ACHN (cell line): ENCODE data around the gene SLC26A8.
A peak's percentile ranks its signal among the peaks of the same experiment; 100 is the strongest.
"Not testable (repeated sequence)": the region's sequence is repeated elsewhere in the genome, so short reads cannot be mapped to it uniquely, and the experiment has no call there.

Experiments
- DNase-seq: peaks from one replicate; pipeline ENCODE4 v3.0.0-alpha.2; 2015
- in situ Hi-C: cut with HindIII; loops from 2 replicates; pipeline ENCODE4 v1.10.0; 2017; ENCODE audit warnings: low sequenced_read_pairs, low pct_ligation_motif_present, low pct_unique_long_range_greater_than_20kb

Gene SLC26A8

DNA sequence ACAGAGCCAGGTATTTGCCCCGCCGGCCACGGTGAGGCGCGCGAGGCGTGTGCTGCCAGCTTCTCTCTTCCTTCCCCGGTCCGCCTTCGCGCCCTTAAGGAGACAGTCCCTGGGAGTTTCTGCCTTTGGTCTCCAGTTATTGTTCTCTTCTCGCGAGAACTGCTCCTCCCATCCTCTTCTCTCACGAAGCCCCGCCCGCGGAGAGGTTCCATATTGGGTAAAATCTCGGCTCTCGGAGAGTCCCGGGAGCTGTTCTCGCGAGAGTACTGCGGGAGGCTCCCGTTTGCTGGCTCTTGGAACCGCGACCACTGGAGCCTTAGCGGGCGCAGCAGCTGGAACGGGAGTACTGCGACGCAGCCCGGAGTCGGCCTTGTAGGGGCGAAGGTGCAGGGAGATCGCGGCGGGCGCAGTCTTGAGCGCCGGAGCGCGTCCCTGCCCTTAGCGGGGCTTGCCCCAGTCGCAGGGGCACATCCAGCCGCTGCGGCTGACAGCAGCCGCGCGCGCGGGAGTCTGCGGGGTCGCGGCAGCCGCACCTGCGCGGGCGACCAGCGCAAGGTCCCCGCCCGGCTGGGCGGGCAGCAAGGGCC lies 3.2 kb upstream of the SLC26A8 start, which contains the start of gene MAPK14:
MAPK14 (plus strand) TSS at position 308 of the 587 bp plus-strand sequence. CDS start 350 bp downstream, outside the sequence.
- in situ Hi-C loops = no loop called here
- peak; percentile 99 for DNase-seq

DNA sequence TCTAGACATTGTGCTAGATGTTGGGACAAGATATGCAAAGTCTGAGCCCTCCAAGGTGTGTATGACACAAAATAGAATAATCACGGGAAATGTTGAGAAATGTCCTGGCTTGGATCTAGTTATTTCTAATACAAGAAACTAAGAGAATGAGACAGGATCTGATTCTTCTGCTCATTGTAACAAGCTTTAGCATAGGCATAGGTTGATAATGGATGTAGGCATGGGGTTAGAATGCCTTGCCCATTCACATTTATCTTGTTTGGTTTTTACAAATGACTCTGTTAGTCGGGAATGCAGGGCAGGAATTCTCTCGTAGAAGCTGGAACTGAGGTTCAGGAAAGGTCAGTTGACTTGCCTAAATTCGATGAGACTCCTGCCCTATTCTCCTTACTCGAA lies 1.5 kb upstream of the SLC26A8 start:
- in situ Hi-C loops = no loop called here
- peak; percentile 3 for DNase-seq

DNA sequence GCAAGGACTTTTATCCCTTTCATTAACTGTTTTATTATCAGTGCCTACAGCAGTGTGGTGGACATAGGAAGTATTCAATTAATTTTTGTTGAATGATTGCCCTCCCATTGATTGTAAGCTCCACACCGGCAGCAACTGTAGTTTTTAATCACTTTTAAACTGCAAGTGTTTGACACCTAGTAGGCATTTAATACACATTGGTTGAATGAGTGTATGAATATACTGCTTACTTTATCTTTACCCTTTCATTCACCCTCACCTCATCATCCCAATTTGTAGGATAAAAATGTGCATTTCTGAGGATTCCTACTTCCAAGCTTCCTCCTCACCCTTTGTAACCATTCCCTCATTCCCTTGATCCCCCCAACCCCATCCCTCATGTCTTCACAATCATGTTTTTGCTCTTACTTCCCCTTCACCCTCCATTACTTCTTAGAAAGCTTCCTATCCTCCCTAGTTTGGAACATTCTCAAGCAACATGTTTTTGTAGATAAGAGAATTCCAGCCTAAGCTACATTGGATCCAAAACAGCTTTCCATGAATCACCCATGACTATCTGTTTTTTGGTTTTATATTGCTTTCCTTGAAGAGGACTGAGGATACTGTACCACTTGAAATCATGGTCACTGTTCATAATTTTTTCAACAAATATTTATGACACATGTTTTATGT lies 955 bp upstream of the SLC26A8 start:
- no peak for DNase-seq
- in situ Hi-C loops = no loop called here

DNA sequence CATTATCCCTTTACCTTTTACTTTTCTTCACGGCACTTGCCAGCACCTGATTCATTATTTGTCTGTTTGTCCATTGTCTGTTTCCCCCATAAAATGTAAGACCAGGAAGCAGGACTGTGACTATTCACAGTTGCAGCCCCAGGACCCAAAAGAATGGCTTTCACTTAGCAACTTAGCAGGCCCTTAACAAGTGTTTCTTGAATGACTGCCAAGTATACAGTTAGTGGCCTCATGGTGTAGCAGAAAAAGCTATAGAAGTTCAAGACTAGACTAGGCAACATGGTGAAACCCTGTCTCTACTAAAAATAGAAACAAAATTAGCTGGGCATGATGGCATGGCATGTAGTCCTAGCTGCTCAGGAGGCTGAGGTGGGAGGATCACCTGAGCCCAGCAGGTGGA lies 4.3 kb downstream of the SLC26A8 start:
- no peak for DNase-seq
- in situ Hi-C loops = no loop called here

DNA sequence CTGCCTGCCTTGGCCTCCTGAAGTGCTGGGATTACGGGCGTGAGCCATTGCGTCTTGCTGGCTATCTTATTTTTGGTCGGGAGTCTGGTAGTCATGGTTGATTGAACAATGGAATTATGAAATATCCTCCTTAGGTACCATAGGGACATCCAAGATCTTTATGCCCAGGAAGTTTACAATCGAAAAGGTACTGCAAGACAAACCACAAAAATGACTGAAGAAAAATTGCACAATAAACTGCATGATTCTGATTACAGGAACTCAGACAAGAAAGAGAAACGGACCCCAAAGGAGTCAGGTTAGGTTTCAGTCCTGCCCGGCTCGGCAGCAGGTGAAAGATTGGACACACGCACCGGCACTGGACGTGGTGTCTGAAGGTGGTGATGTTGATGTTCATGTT lies 5.3 kb downstream of the SLC26A8 start:
- DNase-seq = no peak
- in situ Hi-C loops = no loop called here

DNA sequence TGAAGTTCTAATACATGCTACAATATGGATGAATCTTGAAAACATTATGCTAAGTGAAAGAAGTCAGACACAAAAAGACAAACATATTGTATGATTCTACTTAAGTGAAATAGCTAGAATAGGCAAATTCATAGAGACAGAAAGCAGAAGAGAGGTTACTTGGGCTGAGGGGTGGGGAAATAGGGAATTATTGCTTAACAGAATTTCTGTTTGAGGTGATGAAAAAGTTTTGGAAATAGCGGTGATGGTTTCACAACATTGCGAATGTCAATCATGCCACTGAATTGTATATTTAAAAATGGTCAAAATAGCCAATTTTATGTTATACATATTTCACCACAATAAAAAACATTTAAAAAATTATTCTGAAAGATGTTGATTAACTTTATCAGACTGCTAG lies 6.1 kb downstream of the SLC26A8 start:
- in situ Hi-C loops = no loop called here
- DNase-seq = no peak

DNA sequence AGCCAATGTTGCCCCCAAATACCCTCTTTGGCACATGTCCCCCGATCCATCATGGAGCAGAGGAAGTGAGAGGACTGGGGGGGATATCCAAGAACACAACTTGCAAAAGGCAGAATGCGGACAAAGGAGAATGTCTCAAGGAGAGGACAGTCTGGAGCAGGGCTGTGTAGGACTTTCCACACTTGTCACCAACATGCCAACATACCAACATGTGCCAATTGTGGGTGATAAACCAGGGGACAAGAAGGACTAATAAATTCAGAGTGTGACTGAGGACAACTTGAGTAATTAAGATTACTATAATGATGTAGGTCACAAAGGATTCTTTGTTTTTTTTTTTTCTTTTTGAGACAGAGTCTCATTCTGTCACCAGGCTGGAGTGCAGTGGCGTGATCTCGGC lies 8.8 kb downstream of the SLC26A8 start:
- no peak for DNase-seq
- in situ Hi-C loops = no loop called here

DNA sequence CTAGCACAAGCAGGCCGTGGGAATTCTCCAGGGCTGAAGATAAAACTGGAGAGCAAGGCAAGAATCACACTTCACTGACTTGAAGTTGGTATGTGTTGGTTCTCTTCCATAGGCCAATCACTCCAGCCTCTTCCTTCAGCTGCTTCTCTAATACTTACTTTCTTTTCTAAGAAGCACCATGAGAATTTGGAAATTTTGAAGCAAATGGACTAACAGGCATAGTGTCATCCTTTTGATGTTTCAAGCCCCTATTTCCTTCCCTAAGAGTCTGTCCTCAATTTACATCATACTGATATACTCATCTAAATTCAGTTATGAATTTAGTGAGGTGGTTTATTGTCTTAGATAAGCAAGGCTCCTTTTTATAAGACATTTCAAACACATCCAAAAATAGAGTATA lies 24.0 kb downstream of the SLC26A8 start:
- in situ Hi-C loops = no loop called here
- no peak for DNase-seq

DNA sequence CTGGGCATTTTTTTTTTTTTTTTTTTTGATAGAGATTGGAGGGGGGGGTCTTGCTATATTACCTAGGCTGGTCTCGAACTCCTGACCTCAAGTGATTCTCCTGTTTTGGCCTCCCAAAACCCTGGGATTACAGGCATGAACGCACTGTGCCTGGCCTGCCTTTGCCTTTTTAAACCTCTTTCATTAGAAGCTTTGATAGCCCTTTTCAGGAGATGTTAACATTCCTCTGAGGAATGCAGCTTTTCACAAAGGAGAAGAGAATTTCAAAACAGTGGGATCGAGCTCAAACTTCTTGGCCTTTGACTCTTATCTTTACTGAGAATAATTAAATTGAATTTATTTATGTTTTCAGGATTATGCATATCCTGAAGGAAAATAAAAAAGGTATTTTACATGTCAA lies 31.3 kb downstream of the SLC26A8 start:
- in situ Hi-C loops = no loop called here
- no peak for DNase-seq

DNA sequence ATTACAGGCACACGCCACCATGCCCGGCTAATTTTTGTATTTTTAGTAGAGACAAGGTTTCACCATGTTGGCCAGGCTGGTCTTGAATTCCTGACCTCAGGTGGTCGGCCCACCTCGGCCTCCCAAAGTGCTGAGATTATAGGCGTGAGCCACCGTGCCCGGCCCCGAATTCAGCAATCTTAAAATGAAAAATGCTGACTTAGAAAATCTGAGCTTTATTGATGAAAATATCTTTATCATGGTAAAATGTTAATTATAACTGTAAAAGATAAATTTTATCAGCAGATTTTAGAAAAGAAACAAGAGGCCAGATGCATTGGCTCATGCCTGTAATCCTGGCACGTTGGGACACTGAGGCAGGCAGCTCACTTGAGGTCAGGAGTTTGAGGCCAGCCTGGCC lies 36.4 kb downstream of the SLC26A8 start:
- DNase-seq, in situ Hi-C loops: not testable (repeated sequence)

DNA sequence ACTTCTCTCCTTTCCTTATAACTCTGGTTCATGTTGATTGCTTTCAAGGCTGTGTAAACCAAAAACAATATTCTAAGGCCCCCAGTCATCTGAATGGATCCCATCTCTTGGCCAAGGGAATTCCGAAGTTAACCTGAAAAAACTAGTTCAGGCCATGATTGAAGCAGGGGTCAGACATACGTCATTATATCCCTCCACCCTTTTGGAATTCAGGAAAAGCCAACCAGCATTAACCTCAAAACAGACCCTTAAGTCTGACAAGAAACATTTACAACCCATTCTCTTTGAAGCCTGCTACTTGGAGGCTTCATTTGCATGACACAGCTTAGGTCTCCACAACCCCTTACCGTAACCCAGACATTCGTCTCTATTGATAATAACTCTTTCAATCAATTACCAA lies 39.7 kb downstream of the SLC26A8 start:
- DNase-seq = no peak
- in situ Hi-C loops = no loop called here

DNA sequence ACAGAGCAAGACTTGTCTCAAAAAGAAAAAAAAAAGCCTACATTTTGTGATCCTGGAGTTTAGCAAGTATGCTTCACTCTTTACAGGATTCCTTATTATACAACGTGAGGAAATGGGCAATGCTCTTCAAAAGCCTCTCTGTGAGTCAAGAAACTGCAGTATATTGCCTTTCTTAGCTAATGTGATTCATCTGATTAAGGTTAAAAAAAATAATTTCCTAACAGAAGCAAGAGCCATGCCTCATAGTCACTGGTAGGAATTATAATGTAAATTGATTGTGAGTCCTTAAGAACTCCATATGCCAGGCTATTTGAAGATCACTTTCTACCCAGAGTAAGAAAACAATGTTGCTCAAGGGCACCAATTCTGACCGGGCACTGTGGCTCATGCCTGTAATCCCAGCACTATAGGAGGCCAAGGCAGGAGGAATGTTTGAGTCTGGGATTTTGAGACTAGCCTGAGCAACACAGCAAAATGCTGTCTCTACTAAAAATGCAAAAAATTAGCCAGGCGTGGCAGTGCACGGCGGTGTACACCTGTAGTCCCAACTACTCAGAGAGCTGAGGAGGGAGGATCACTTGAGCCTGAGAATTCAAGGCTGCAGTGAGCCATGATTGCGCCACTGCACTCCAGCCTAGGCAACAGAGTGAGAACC lies 43.3 kb downstream of the SLC26A8 start:
- DNase-seq = no peak
- in situ Hi-C loops = no loop called here

DNA sequence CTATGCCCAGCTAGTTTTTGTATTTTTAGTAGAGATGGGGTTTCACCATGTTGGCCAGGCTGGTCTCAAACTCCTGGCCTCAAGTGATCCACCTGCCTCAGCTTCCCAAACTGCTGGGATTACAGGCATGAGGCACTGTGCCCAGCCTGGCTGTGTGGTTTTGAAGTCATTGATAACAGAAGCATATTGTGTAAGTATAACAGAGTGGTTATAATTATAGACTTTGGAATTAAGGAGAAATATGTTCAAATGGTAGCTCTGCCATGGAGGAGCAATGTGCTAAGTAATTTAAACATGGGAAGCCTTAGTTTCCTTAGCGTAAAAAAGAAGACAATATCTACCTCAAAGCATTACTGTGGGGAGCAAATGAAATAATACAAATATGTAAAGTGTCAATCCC lies 44.3 kb downstream of the SLC26A8 start:
- in situ Hi-C loops, DNase-seq: not testable (repeated sequence)

DNA sequence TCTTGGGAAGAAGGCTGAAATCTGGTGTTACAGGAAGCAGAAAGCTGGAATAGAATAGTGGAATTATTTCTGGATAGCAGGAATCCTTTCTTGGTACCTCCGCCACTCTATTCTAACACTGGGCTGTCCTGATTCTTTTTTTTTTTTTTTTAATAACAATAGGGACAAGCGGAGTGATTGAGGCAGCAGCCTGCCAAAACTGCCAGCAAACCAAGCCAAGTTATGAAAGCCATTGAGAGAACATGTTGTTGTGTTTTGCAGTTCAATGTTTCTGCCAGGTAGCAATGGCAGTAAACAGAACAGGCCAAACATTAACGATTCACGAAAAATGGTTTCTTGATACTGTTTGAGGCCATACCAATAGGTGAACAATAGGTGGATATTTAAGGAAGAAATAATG lies 47.1 kb downstream of the SLC26A8 start:
- no peak for DNase-seq
- in situ Hi-C loops = no loop called here

DNA sequence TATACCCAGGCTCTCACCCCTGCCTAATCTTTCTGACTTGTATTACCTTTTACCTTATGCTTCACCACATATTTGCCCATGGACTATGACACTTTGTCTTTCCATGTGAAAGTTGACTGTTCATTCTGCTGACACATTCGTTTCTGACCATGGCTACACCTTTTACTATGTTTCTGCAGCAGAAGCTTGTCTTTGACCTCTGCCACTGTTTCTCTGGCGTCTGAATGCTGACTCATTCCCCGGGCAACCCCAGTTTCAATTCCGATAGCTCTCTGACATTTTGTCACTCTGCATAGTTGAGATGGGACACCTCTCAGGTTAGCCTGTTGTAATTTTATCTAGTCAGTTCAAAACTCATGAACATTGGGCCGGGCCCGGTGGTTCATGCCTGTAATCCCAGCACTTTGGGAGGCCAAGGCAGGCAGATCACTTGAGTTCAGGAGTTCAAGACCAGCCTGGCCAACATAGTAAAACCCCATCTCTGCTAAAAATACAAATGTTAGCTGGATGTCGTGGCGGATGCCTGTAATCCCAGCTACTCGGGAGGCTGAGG lies 50.7 kb downstream of the SLC26A8 start:
- in situ Hi-C loops = no loop called here

DNA sequence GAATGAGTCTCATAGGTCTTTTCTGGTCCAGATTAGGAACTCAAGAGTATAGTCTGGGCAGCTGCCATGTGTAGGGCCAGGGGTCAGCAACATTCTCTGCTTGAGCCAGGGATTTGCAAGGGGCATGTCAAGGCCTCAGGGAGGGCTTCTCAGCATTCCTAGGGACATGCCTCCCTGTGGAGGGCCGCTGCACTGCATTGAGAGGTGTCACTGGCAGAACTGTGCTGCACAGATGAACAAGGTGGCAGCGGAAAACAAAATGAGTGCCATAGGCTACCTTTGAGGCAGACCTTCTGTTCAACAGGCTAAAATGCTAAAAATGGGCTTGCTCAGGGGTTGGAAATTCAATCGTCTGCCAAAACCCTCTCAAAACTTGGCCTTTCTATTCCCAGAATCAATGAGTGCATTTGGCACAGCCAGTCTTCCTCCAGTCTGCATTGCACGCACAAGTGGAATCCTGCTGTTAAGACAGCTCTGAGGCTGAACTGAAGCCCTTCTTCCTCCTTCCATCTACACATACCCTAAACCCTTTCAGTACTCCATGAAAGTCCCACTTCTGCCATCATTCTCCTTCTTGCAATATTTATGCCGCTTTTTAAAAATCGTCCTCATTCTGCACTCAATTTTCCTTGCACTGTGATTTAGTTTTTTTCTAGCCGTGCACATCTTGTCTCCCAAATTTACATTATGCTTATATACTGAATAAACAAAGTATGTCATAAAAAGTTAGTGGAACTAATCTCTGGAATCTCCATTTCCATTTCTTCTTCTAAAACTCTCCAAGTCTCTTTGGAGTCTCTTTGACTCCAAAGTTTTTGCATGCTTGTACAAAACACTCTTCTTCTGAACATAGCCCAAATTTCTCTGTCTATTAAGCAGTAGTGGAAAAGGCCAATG lies 51.7 kb downstream of the SLC26A8 start:
- DNase-seq = peak; percentile 12
- in situ Hi-C loops = no loop called here

More for the DNA sequence above, 50.7 kb downstream of the SLC26A8 start:
- peak; percentile 9 for DNase-seq

DNA sequence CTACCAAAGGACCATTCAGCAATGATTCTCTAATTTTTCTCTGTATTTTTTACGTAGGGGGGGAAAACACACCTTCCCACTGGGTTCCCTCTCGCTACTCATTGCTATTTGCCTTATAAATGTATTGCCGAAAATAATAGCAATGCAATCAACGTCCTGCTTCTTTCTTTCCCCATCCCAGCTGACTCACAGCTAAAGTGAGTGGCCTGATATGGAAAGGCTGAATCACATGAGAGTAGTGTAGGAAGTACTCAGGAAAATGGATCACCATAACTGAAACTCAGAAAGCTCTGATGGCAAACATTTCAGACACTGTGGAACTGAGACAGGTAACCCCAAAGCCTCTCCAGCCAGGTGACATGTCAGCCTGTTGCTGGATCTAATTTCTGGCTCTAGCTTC lies 54.3 kb downstream of the SLC26A8 start:
- in situ Hi-C loops = no loop called here
- DNase-seq = peak; percentile 51

DNA sequence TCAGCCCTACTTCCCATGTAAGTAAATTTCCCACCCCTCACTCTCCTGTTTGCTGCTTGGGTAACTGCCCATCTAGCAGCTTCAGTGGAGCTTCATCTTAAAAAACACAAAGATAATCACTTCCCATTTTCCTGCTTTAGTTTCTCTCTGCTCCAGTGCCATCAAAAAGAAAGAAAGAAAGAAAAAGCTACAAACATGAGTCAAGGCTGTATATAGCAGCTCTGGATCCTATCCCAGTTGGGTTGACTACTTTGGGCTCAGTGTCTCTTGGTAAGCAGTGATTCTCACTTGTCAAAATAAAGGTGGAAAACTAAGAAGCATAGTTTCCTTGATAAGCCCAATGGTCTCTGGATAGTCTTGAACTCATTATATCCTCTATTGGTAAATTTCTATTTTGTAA lies 54.8 kb downstream of the SLC26A8 start:
- no peak for DNase-seq
- in situ Hi-C loops = no loop called here

DNA sequence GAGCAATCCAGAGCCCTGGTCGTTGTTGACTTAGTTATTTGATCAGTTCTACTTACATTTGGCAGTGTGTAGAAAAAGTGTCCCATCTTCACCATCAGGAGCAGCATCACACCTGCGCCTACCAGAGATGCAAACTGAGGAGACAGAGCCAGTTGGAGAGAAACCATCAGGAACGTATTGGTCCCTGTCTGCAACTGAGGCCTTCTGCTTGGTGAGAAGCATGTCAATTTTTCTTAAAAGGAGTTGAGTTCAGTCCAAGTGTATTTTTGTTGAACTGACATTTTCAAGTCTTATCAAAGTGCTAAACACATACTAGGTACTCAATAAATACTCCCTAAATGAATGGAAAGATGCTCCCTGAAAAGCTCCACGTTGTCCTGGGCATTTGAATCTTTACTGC lies 55.6 kb downstream of the SLC26A8 start:
- in situ Hi-C loops = no loop called here
- DNase-seq = no peak
